ENCODE results near the gene CAPN7.

Gene CAPN7

DNA sequence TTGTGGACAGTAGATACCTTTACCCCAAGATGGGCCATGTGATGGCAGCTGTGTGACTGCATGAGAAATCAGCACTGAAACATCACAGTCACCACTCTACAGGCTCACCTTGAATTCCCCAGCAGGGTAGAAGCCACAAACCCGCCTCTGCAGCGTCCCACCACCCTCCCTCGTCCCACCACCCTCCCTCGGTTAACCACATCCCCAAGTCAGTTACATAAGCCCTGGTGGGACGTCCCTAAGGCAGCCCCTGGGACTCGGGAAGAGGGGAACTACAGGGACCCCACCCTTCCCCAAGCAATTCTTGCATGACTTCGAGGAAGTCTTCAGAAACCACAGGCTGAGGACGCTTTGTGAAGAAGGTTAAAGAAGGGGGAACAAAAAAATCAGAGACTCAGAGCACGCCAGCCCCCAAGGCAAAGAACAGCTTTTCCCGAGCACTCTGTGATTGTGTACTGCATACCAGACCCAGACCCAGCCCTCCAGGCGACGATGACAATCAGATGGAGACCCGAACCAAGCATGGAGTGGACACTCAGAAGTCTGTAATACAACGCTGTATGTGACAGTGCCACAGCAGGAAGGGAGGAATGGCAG is 65.8 kb downstream of the CAPN7 start:
- in situ Hi-C loops (cut with HindIII; ENCODE audit: low sequenced_read_pairs) = no loop called here

DNA sequence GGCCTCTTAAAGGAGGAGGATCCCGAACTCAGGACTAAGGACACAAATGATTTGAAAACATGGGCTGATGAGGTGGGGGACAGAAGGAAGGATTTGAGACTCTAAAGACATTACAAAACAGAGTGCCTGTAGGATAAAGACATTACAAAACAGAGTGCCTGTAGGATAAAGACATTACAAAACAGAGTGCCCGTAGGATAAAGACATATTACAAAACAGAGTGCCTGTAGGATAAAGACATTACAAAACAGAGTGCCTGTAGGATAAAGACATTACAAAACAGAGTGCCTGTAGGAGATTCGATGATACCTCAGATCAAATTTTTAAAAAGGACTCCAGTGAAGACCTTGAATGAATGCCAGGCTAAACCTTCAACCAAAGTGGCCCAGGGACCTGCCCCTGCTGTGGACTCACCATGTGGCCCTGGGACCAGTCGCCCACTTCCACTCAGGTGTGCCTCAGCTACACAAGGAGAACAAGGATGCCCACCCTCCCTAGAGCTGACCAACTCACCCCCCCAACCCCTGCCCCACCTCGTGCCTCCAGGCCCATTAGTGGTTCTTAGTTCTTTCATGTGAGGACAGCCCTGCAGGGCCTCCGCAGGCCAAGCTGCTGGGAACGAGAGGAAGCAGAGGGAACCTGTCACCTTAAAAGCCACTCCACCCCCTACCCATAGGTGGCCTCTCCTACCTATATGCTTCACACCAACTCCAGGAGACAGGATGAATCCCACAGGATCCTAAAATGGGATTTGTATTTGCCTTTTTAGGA is 66.6 kb downstream of the CAPN7 start:
- in situ Hi-C loops (cut with HindIII; ENCODE audit: low sequenced_read_pairs) = no loop called here

DNA sequence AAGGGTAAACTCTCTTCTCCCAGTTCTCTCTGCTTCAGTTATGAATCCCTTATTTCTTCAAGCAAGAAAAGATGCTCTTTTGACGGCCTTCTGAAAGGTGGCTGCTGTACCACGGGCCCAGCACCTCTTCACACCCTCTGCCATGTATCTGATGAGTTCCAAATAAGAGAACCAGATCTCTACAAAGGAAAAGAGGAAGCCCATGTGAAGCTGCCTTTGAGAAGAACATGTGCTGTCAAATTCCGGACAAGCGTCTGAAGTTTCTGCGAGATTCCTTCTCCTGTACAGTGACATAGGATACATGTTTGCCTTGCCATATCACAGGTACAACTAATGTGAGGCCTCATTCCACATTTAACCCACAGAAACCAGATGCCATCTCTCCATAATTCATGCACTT is 67.2 kb downstream of the CAPN7 start:
- in situ Hi-C loops (cut with HindIII; ENCODE audit: low sequenced_read_pairs) = no loop called here

- in situ Hi-C loops (cut with HindIII; ENCODE audit: low sequenced_read_pairs) = no loop called here
These were observed 70.1 kb downstream of the CAPN7 start for GRCh38 chr3:15276028-15276724.

DNA sequence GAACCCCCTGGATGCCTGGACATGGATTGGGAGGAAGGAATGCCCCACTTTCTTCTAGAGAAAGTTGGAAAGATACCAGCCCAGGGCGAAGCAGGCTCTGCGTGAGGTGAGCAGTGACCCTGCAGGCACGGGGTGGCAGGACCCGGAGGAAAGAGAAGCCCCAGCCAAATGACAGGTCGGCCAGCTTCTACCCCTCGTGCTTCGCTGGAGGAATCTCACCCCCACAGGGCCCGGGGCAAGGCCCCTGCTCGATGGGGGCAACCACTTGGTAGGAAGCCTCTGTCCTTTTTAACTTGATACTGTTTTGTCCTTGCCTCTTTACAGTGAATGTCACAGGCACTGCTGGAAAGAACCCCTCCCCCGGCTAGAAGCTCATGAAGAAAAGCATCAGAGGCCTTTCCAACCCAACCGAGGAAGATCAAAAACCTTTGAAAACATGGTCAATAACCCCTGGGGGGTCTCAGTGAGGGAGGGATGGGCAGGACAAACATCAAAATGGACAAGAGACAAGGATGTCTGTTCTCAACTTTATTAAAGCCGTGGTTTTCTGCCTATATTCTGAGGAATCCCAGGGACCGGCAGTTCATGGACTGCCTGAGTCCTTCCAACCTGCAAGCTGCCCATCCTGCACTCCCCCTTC is 71.9 kb downstream of the CAPN7 start:
- in situ Hi-C loops (cut with HindIII; ENCODE audit: low sequenced_read_pairs) = no loop called here

GRCh38 chr3:15279205-15279604 is 73.2 kb downstream of the CAPN7 start:
- in situ Hi-C loops (cut with HindIII; ENCODE audit: low sequenced_read_pairs) = no loop called here

GRCh38 chr3:15279671-15280402 is 73.8 kb downstream of the CAPN7 start:
- in situ Hi-C loops (cut with HindIII; ENCODE audit: low sequenced_read_pairs) = no loop called here

- in situ Hi-C loops (cut with HindIII; ENCODE audit: low sequenced_read_pairs) = no loop called here
These were observed 74.9 kb downstream of the CAPN7 start for GRCh38 chr3:15280853-15281532.

DNA sequence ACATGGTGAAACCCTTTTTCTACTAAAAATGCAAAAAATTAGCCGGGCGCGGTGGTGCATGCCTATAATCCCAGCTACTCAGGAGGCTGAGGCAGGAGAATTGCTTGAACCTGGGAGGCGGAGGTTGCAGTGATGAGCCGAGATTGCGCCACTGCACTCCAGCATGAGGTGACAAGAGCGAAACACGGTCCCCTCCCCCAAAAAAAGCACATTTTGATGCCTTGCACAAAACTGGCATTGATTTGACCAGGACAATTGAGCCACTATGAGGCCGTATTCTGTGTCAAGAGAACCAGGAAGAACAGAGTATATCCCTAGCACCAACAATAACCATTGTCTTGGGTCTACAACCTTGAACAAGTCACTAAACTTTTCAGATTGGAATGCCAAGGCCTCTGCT is 75.8 kb downstream of the CAPN7 start:
- in situ Hi-C loops (cut with HindIII; ENCODE audit: low sequenced_read_pairs) = no loop called here

GRCh38 chr3:15283702-15284101 is 77.7 kb downstream of the CAPN7 start:
- in situ Hi-C loops (cut with HindIII; ENCODE audit: low sequenced_read_pairs) = no loop called here

DNA sequence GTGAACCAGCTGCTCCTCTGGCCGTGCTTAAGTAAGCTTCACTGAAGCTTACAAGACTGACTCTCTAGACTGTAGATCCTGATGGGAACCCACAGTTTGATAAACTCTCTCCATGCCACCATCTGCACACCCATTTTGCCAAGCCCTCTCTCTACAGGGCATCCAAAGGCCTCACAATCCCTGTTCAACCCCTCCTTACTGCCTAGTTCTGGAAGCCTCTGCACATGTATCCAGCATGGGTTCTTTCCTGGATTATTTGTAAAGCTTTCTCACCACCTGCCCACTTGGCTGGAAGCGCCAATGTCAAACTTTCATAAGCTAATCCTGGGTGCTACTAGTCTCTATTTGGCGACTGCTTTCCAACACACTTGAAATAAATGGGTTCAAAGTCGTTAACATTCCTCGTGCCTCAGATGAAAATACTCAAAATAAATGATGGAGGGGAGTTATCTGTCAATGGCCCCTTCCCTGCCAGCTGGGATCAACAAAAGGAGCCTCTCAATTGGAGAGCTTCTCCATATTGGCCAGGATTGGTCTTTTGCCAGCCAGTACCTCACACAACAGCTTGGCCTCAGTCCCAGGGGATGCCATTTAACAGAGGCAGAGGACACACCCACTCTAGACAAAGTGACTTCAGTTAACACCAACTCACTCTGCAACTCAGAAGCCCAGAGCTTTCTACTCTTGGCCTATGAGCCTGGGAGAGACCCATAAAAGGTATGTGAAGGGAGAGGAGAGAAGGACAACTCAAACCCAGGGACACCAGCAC is 78.3 kb downstream of the CAPN7 start:
- in situ Hi-C loops (cut with HindIII; ENCODE audit: low sequenced_read_pairs) = no loop called here

DNA sequence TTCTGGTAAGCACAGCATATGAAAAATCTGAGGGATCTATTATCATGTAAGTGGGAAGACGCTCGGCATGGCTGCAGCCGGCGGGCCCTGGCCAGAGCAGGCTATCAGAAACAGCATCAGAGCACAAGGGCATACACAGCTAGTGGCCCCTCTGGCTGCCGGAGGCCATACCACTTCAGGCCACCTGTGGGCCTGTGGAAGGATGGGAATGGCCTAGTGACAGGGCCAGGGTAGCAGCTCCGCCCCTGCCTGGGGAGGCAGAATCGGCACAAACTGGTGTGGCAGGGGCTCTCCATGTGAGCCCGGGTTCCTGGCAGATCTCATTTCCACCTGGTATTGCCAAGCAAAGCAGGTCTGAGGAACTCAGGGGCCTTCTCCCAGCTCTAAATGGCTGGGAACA is 80.0 kb downstream of the CAPN7 start:
- in situ Hi-C loops (cut with HindIII; ENCODE audit: low sequenced_read_pairs) = no loop called here

DNA sequence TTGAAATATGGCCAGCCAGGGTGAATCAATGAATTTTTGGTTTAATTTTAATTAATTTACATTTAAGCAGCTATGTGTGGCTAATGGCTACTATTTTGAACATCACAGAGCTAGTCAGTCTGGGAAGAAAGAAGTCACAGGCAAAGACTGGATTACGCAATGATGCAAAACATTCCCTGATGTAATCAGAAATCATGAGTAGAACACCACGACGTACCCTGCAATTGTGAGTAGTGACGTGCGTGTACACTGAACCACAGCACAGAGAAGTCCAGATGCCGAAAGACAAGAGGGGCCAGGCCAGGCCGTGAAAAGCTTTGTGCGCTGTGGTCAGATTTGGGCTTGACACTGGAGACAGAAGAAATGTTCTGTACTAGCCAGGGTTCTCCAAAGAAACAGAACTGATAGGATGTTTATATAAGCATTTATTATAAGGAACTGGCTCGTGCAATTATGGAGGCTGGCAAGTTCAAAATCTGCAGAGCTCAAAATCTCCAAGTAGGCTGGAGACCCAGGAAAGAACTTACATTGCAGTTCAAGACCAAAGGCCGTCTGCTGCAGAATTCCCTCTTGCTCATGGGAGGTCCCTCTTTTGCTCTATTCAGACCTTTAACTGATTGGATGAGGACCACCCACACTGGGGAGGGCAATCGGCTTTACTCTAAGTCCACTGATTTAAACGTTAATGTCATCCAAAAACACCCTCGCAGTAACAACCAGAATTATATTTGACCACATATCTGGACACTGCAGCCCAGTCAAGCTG is 81.7 kb downstream of the CAPN7 start:
- in situ Hi-C loops (cut with HindIII; ENCODE audit: low sequenced_read_pairs) = no loop called here

DNA sequence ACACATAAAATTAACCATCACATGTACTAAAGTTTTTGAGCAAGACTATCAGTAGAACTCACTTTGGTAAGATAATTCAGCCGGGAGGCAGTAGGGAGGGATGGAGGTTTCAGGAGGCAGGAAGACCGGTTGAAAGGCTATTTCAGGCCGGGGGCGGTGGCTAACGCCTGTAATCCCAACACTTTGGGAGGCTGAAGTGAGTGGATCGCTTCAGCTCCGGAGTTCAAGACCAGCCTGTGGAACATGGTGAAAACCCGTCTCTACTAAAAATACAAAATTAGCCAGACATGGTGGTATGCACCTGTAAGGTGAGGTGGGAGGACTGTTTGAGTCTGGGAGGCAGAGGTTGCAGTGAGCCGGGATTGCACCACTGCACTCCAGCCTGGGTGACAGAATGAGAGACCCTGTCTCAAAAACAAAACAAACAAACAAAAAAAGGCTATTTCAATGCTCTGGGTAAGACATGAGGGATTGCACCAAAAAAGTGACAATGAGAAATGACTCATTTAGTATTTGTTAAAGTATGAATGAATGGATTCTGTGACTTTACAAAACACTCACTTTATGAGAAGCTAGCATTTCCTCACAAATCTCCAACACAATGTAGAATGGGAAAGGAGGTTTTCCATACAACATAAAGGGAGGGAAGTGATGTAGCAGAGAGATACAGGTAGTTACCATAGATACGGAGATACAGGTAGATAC is 82.4 kb downstream of the CAPN7 start:
- in situ Hi-C loops (cut with HindIII; ENCODE audit: low sequenced_read_pairs) = no loop called here

GRCh38 chr3:15289661-15290060 is 83.6 kb downstream of the CAPN7 start:
- in situ Hi-C loops (cut with HindIII; ENCODE audit: low sequenced_read_pairs) = no loop called here

DNA sequence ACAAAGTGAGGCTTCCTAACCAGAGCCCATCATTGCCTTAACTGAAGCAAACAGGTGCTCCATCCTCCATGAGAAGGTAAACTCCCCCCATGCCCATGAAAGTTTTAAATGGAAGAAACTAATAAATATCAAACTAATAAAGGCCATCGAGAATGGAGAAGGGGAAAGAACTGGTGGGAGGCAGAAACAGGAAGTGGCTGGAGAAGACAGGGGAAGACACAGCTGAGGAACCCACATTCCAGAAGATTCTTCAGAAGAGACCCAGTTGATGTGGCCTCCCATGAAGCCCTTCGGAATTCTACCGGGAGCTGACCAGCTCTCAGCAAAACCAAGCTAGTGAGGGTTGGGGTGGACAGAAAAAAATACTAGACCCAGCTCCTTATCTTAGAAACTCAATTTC is 84.7 kb downstream of the CAPN7 start:
- in situ Hi-C loops (cut with HindIII; ENCODE audit: low sequenced_read_pairs) = no loop called here

GRCh38 chr3:15291589-15292541 is 85.8 kb downstream of the CAPN7 start:
- in situ Hi-C loops (cut with HindIII; ENCODE audit: low sequenced_read_pairs) = no loop called here

All from DLD1 (cell line).